H1 (cell line): Measurements from ENCODE around the gene SMCHD1. TPM values are rescaled to one million over a fixed set of nuclear protein-coding genes. Genes with fewer than 3 reads are reported as not detected.

Source experiments
- CTCF ChIA-PET: fragments of 300-600 bp; sonication (Branson Sonifier 250); formaldehyde crosslinking; loops from one replicate; lab custom pipeline; 2021; ENCODE audit not compliant: partially characterized antibody; lab: Charles Lee
- POLR2A ChIA-PET: fragments of 300-600 bp; sonication (Branson Sonifier 250); formaldehyde crosslinking; loops from one replicate; lab custom pipeline; 2021; ENCODE audit warnings: inconsistent platforms; ENCODE audit not compliant: partially characterized antibody; lab: Charles Lee
- DNase-seq, 2 experiments: peaks; one replicate each; pipeline versions ENCODE4 v3.0.0 to v3.0.0-alpha.2; 2010 to 2022; ENCODE audit warnings: low spot score in 2 of 2, low read depth in 1 of 2, mixed read lengths in 1 of 2
- FAIRE-seq: peaks from 2 replicates; lab custom pipeline; 2011; peaks lifted over from hg19 to GRCh38; lab: Jason Lieb, UNC
- H2AFZ ChIP-seq: 2 replicates; pipeline ENCODE4 v1.8.1; 2012; ENCODE audit warnings: low read length, inconsistent platforms
- H2AK5ac ChIP-seq: 2 replicates; pipeline ENCODE4 v1.6.1; 2013; ENCODE audit warnings: low read depth, low read length
- H2BK120ac ChIP-seq: replicated peaks from 2 replicates; pipeline ENCODE3; 2013; ENCODE audit warnings: low read depth, low read length, inconsistent platforms
- H2BK12ac ChIP-seq: 2 replicates; pipeline ENCODE4 v1.6.1; 2013; ENCODE audit warnings: low read depth, low read length
- H2BK15ac ChIP-seq: 2 replicates; pipeline ENCODE4 v1.6.1; 2013; ENCODE audit warnings: low read length
- H2BK20ac ChIP-seq: 2 replicates; pipeline ENCODE4 v1.6.1; 2013; ENCODE audit warnings: low read length
- H2BK5ac ChIP-seq: 2 replicates; pipeline ENCODE4 v1.6.1; 2013; ENCODE audit warnings: low read depth, low read length
- H3K14ac ChIP-seq: 2 replicates; pipeline ENCODE4 v1.6.1; 2013; ENCODE audit warnings: inconsistent platforms; ENCODE audit not compliant: insufficient read length
- H3K18ac ChIP-seq: 2 replicates; pipeline ENCODE4 v1.6.1; 2013; ENCODE audit warnings: low read length; ENCODE audit errors: extremely low read depth
- H3K23ac ChIP-seq: 2 replicates; pipeline ENCODE4 v1.6.1; 2013; ENCODE audit warnings: inconsistent platforms; ENCODE audit not compliant: insufficient read length
- H3K23me2 ChIP-seq: 2 replicates; pipeline ENCODE4 v1.6.1; 2013; ENCODE audit warnings: low read depth, low read length
- H3K27ac ChIP-seq: 2 replicates; pipeline ENCODE4 v1.6.1; 2011; ENCODE audit warnings: low read depth, low read length, inconsistent platforms
- H3K27me3 ChIP-seq, 4 experiments: replicated peaks in 1 of 4; 1 replicate in 1 of 4; 2 replicates in 3 of 4; pipeline versions ENCODE4 v1.6.1 to v1.8.1; 2011 to 2013; ENCODE audit warnings: low read length in 3 of 4, mild to moderate bottlenecking in 3 of 4, inconsistent platforms in 2 of 4, mixed read lengths in 2 of 4, moderate library complexity in 1 of 4; ENCODE audit not compliant: control insufficient read depth in 3 of 4, insufficient read depth in 3 of 4; ENCODE audit errors: extremely low read depth in 1 of 4
- H3K36me3 ChIP-seq, 4 experiments: 2 replicates each; pipeline versions ENCODE4 v1.6.1 to v1.8.1; 2011 to 2013; ENCODE audit warnings: mild to moderate bottlenecking in 4 of 4, low read length in 3 of 4, moderate library complexity in 2 of 4, control low read depth in 1 of 4, inconsistent platforms in 1 of 4; ENCODE audit not compliant: insufficient read depth in 4 of 4, control insufficient read depth in 2 of 4
- H3K4ac ChIP-seq: replicated peaks from 2 replicates; pipeline ENCODE3; 2013; ENCODE audit warnings: low read length, low read depth, mixed read lengths, inconsistent platforms; ENCODE audit not compliant: insufficient read length
- H3K4me1 ChIP-seq, 4 experiments: replicated peaks in 1 of 4; 1 replicate in 1 of 4; 2 replicates in 3 of 4; pipeline versions ENCODE4 v1.6.1 to v1.8.1; 2011 to 2013; ENCODE audit warnings: low read length in 3 of 4, inconsistent platforms in 2 of 4, mixed read lengths in 1 of 4; ENCODE audit not compliant: insufficient read depth in 4 of 4, control insufficient read depth in 3 of 4
- H3K4me2 ChIP-seq, 2 experiments: 2 replicates each; pipeline versions ENCODE4 v1.6.1 to v1.8.1; 2011 to 2013; ENCODE audit warnings: low read depth in 2 of 2, low read length in 2 of 2, control low read depth in 1 of 2, inconsistent platforms in 1 of 2, mild to moderate bottlenecking in 1 of 2; ENCODE audit not compliant: insufficient read depth in 1 of 2
- H3K4me3 ChIP-seq, 4 experiments: fragments of 200-600, 300-600 bp in 1 of 4; sonication (generic), shearing (Covaris generic), sonication (Bioruptor Twin) in 1 of 4; 2 replicates each; pipeline versions ENCODE4 v1.5.1 to v1.8.1; 2011 to 2016; ENCODE audit warnings: low read length in 4 of 4, low read depth in 3 of 4, control low read depth in 2 of 4, inconsistent platforms in 2 of 4, mild to moderate bottlenecking in 2 of 4, mixed read lengths in 1 of 4, moderate library complexity in 1 of 4; ENCODE audit not compliant: insufficient read depth in 2 of 4; ENCODE audit errors: extremely low read depth in 1 of 4
- H3K56ac ChIP-seq: replicated peaks from 2 replicates; pipeline ENCODE3; 2013; ENCODE audit warnings: low read depth, mild to moderate bottlenecking, mixed read lengths, low read length, inconsistent platforms; ENCODE audit not compliant: insufficient read length
- H3K79me1 ChIP-seq: 2 replicates; pipeline ENCODE4 v1.6.1; 2013; ENCODE audit warnings: low read depth, low read length, control low read depth
- H3K79me2 ChIP-seq, 2 experiments: 2 replicates each; pipeline versions ENCODE4 v1.6.1 to v1.8.1; 2012 to 2013; ENCODE audit warnings: low read length in 2 of 2, mild to moderate bottlenecking in 2 of 2, inconsistent platforms in 1 of 2; ENCODE audit not compliant: insufficient read depth in 2 of 2, control insufficient read depth in 1 of 2
- H3K9ac ChIP-seq, 4 experiments: replicated peaks in 1 of 4; 1 replicate in 1 of 4; 2 replicates in 3 of 4; pipeline versions ENCODE4 v1.6.1 to v1.8.1; 2011 to 2013; ENCODE audit warnings: low read depth in 3 of 4, low read length in 3 of 4, control low read depth in 2 of 4, mild to moderate bottlenecking in 2 of 4, moderate library complexity in 2 of 4, inconsistent platforms in 1 of 4; ENCODE audit errors: extremely low read depth in 1 of 4
- H3K9me3 ChIP-seq, 2 experiments: 2 replicates each; pipeline versions ENCODE4 v1.6.1 to v1.8.1; 2012 to 2013; ENCODE audit warnings: mild to moderate bottlenecking in 2 of 2, moderate library complexity in 2 of 2, control low read depth in 1 of 2, inconsistent platforms in 1 of 2, low read depth in 1 of 2, low read length in 1 of 2, mixed read lengths in 1 of 2; ENCODE audit not compliant: insufficient read depth in 2 of 2
- H4K20me1 ChIP-seq, 2 experiments: replicated peaks in 1 of 2; 2 replicates each; pipeline versions ENCODE3 to v1.8.1; 2011 to 2013; ENCODE audit warnings: inconsistent platforms in 2 of 2, low read length in 2 of 2, mild to moderate bottlenecking in 1 of 2; ENCODE audit not compliant: insufficient read depth in 2 of 2, control insufficient read depth in 1 of 2
- H4K5ac ChIP-seq: 2 replicates; pipeline ENCODE4 v1.6.1; 2013; ENCODE audit warnings: low read length, low read depth, mixed read lengths, inconsistent platforms; ENCODE audit not compliant: insufficient read length
- H4K8ac ChIP-seq: 2 replicates; pipeline ENCODE4 v1.8.0; 2013; ENCODE audit warnings: mild to moderate bottlenecking, moderate library complexity, low read length, inconsistent platforms; ENCODE audit not compliant: insufficient read depth; ENCODE audit errors: extremely low read depth
- H4K91ac ChIP-seq: replicated peaks from 2 replicates; pipeline ENCODE3; 2013; ENCODE audit warnings: low read length, mixed read lengths, inconsistent platforms; ENCODE audit not compliant: insufficient read length
- BRCA1 ChIP-seq: IDR thresholded peaks from 2 replicates; pipeline ENCODE4 v1.6.1; 2012; ENCODE audit warnings: low read depth, low read length, improper control_type of control experiment
- JUN ChIP-seq: IDR thresholded peaks from 2 replicates; pipeline ENCODE4 v1.6.1; 2011; ENCODE audit warnings: low read depth, mild to moderate bottlenecking, improper control_type of control experiment, low read length
- KDM4A ChIP-seq: IDR thresholded peaks from one replicate; pipeline ENCODE4 v1.7.1; 2012; ENCODE audit warnings: low read depth, mild to moderate bottlenecking, moderate library complexity, low read length, inconsistent platforms; ENCODE audit not compliant: severe bottlenecking
- PHF8 ChIP-seq: fragments of 200-600 bp; sonication (generic); conservative IDR thresholded peaks from 2 replicates; pipeline ENCODE4 v1.7.1; 2012; ENCODE audit warnings: low read depth, mild to moderate bottlenecking, inconsistent platforms, low read length, moderate library complexity
- RNF2 ChIP-seq: fragments of 200-900, 300-1000 bp; sonication (generic); IDR thresholded peaks from 2 replicates; pipeline ENCODE4 v1.7.1; 2016; ENCODE audit warnings: borderline replicate concordance, low read depth, mild to moderate bottlenecking, antibody characterized with exemption, low read length; ENCODE audit not compliant: poor library complexity, severe bottlenecking; ENCODE audit errors: missing control alignments
- SRF ChIP-seq: IDR thresholded peaks from 2 replicates; pipeline ENCODE4 v1.6.1; 2011; ENCODE audit warnings: mild to moderate bottlenecking, low read depth, low read length, moderate library complexity
- USF2 ChIP-seq: IDR thresholded peaks from 2 replicates; pipeline ENCODE4 v1.6.1; 2011; ENCODE audit warnings: low read length, improper control_type of control experiment
- WGBS, 2 experiments: shearing (Covaris generic) in 1 of 2; methylation state at CpG; one replicate each; pipeline versions ENCODE4 v1.1.6 to v1.1.7; 2013 to 2015; ENCODE audit warnings: low lambda C conversion rate in 2 of 2, mixed read lengths in 2 of 2, inconsistent platforms in 1 of 2, low coverage in 1 of 2, missing lambda C conversion rate in 1 of 2; ENCODE audit not compliant: insufficient replicate concordance in 2 of 2, insufficient coverage in 1 of 2, insufficient read length in 1 of 2; ENCODE audit errors: extremely low coverage in 1 of 2, missing lambda C conversion rate in 1 of 2; 5-methylcytosine and 5-hydroxymethylcytosine counted together
- polyA plus RNA-seq, 7 experiments: library from polyadenylated mRNA; depleted of rRNA in 3 of 7; stranded (reverse) in 5 of 7; unstranded in 2 of 7; fragments of >200 nt in 5 of 7; fragments of 200-250 nt in 2 of 7; gene quantifications; 1 replicate in 5 of 7; 2 replicates in 1 of 7; 4 replicates in 1 of 7; pipeline versions ENCODE4 v1.2.1 to v1.2.3, GENCODE V29; 2011 to 2013; ENCODE audit warnings: missing spikeins in 2 of 7, mixed read lengths in 2 of 7
- total RNA-seq: library from RNA; stranded (reverse); fragmentation: NEBNext Ultra II Directional; extraction: Animal tissue kit (Norgen Biotek cat#: 25700); gene quantifications from 2 replicates; pipeline ENCODE4 v1.2.1, GENCODE V29; 2021
- TF ChIP-seq, protein P1 (sequence below): IDR thresholded peaks from 2 replicates; pipeline ENCODE4 v1.6.1; 2012; ENCODE audit warnings: inconsistent platforms
- TF ChIP-seq, protein P2 (sequence below): IDR thresholded peaks from 2 replicates; pipeline ENCODE4 v1.6.1; 2011; ENCODE audit warnings: low read depth, mild to moderate bottlenecking, low read length; ENCODE audit not compliant: insufficient read depth

The SMCHD1 gene
- total and polyA plus RNA-seq, 2 of the 8 experiments (the other 6 are each of a cell fraction or from before 2014, with no cell fraction given), result 9.3 to 32.0 TPM

- Histone ChIP-seq H2BK120ac (no peak overlapping the region), H3K4me1 (no peaks in the 10 kb centered on the region), H3K79me2 (no peaks in the 10 kb centered on the region), H3K27me3 (no peaks in the 10 kb centered on the region), H4K8ac (no peak overlapping the region), H2AFZ (no peak overlapping the region), H3K36me3 (no peaks in the 10 kb centered on the region), H3K4me3 (no peak overlapping the region), H4K5ac (no peak overlapping the region), H2BK12ac (no peak overlapping the region), H3K79me1 (no peaks in the 10 kb centered on the region), H3K4ac (no peak overlapping the region), H3K27ac (no peak overlapping the region), H3K23me2 (no peaks in the 10 kb centered on the region), H3K9ac (no peak overlapping the region), H4K91ac (no peak overlapping the region), H2BK5ac (no peak overlapping the region), H2BK15ac (no peak overlapping the region), H3K4me2 (no peak overlapping the region), H3K14ac (no peak overlapping the region), H4K20me1 (no peaks in the 10 kb centered on the region), H3K18ac (no peak overlapping the region), H3K23ac (no peak overlapping the region), H3K9me3 (no peaks in the 10 kb centered on the region), H2BK20ac (no peak overlapping the region), H3K56ac (no peak overlapping the region), H2AK5ac (no peak overlapping the region)
- no peak for FAIRE-seq
- 87% methylated on average over 6 of the region's 6 CpGs; no CpG with 5 or more reads in 1 of the 2 experiments for WGBS, 2 experiments
- DNase-seq, result no peak
- ChIA-PET POLR2A (no interaction called here), CTCF (interaction anchor here (1.0 kb wide), 1 partner anchor 31 kb away, joined by 4 read pairs; no protein-coding TSS in a partner anchor)
- no peak for TF ChIP-seq USF2
- no peak for TF ChIP-seq BRCA1
- TF ChIP-seq JUN, result no peak
- TF ChIP-seq RNF2, result no peak
- TF ChIP-seq, protein P1, sequence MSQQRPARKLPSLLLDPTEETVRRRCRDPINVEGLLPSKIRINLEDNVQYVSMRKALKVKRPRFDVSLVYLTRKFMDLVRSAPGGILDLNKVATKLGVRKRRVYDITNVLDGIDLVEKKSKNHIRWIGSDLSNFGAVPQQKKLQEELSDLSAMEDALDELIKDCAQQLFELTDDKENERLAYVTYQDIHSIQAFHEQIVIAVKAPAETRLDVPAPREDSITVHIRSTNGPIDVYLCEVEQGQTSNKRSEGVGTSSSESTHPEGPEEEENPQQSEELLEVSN, result no peak
- no peak for TF ChIP-seq SRF
- TF ChIP-seq PHF8, result no peak
- TF ChIP-seq, protein P2, sequence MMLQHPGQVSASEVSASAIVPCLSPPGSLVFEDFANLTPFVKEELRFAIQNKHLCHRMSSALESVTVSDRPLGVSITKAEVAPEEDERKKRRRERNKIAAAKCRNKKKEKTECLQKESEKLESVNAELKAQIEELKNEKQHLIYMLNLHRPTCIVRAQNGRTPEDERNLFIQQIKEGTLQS, result no peak
- no peak for TF ChIP-seq KDM4A
Observed at GRCh38 chr18:2822213-2822921, 166.8 kb downstream of the SMCHD1 start.
